22Rv1 (cell line): ENCODE results near the gene NCOR1.

Experiments used
- ZFX ChIP-seq: fragments of 450-650 bp; IDR thresholded peaks from 2 replicates; pipeline ENCODE4 v1.6.1; 2017; ENCODE audit warnings: antibody characterized with exemption, borderline replicate concordance
- TF ChIP-seq, protein P1 (sequence below): fragments of 450-650 bp; IDR thresholded peaks from 2 replicates; pipeline ENCODE4 v1.5.1; 2017; ENCODE audit warnings: mild to moderate bottlenecking

DNA sequence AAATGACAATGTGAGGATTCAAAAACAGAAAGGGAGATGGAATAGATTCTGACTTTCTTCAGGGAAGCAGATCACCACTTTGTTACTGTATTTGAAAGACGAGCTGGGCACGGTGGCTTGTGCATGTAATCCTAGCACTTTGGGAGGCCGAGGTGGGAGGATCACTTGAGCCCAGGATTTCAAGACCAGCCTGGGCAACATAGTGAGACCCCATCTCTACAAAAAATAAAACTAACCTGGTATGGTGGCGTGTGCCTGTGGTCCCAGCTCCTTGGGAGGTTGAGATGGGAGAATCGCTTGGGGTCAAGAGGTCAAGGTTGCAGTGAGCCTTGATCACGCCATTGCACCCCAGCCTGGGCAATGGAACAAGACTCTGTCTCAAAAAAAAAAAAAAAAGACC is 35.7 kb upstream of the NCOR1 start:
- TF ChIP-seq, protein P1, sequence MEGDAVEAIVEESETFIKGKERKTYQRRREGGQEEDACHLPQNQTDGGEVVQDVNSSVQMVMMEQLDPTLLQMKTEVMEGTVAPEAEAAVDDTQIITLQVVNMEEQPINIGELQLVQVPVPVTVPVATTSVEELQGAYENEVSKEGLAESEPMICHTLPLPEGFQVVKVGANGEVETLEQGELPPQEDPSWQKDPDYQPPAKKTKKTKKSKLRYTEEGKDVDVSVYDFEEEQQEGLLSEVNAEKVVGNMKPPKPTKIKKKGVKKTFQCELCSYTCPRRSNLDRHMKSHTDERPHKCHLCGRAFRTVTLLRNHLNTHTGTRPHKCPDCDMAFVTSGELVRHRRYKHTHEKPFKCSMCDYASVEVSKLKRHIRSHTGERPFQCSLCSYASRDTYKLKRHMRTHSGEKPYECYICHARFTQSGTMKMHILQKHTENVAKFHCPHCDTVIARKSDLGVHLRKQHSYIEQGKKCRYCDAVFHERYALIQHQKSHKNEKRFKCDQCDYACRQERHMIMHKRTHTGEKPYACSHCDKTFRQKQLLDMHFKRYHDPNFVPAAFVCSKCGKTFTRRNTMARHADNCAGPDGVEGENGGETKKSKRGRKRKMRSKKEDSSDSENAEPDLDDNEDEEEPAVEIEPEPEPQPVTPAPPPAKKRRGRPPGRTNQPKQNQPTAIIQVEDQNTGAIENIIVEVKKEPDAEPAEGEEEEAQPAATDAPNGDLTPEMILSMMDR: no peak
- no peak for TF ChIP-seq ZFX
